GM18861 (cell line): ENCODE data around the gene EPS8.

Experiments used
- ATAC-seq: cut with Tn5 transposase; IDR thresholded peaks from one replicate; pipeline ENCODE4 v1.9.1; 2021; ENCODE audit not compliant: unreplicated experiment

The EPS8 gene

GRCh38 chr12:15575671-15576541 is 213.3 kb downstream of the EPS8 start:
- no peak for ATAC-seq

- ATAC-seq = no peak
These were observed 214.8 kb downstream of the EPS8 start for GRCh38 chr12:15574353-15574752.
